IMR-90 (cell line): ENCODE results near the gene CREB3L1.

Experiments
- BHLHE40 ChIP-seq: fragments of 150-350 bp; IDR thresholded peaks from 2 replicates; pipeline ENCODE4 v1.6.1; 2016; ENCODE audit warnings: mild to moderate bottlenecking, low read depth, low read length
- CEBPB ChIP-seq: IDR thresholded peaks from 2 replicates; pipeline ENCODE4 v1.6.1; 2012; ENCODE audit warnings: low read depth, low read length, improper control_type of control experiment
- CHD1 ChIP-seq: IDR thresholded peaks from 2 replicates; pipeline ENCODE4 v1.6.1; 2012; ENCODE audit warnings: low read depth, low read length, improper control_type of control experiment
- MAZ ChIP-seq: IDR thresholded peaks from 2 replicates; pipeline ENCODE4 v1.6.1; 2012; ENCODE audit warnings: low read depth, mild to moderate bottlenecking, low read length, improper control_type of control experiment, moderate library complexity, borderline replicate concordance
- POLR2A ChIP-seq: IDR thresholded peaks from 2 replicates; pipeline ENCODE4 v1.6.1; 2012; ENCODE audit warnings: mild to moderate bottlenecking, low read depth, low read length
- RAD21 ChIP-seq: IDR thresholded peaks from 2 replicates; pipeline ENCODE4 v1.6.1; 2012; ENCODE audit warnings: low read length, improper control_type of control experiment
- RCOR1 ChIP-seq: IDR thresholded peaks from 2 replicates; pipeline ENCODE4 v1.6.1; 2012; ENCODE audit warnings: mild to moderate bottlenecking, low read length, improper control_type of control experiment; ENCODE audit not compliant: insufficient replicate concordance
- RFX5 ChIP-seq: IDR thresholded peaks from 2 replicates; pipeline ENCODE4 v1.8.0; 2012; ENCODE audit warnings: low read depth, mild to moderate bottlenecking, low read length, moderate library complexity
- SMC3 ChIP-seq: fragments of 150-350 bp; IDR thresholded peaks from 2 replicates; pipeline ENCODE4 v1.6.1; 2016; ENCODE audit warnings: low read depth, mild to moderate bottlenecking, antibody characterized with exemption, low read length, moderate library complexity
- TF ChIP-seq, protein P1 (sequence below): conservative IDR thresholded peaks from 2 replicates; pipeline ENCODE4 v1.5.1; 2012; ENCODE audit warnings: mild to moderate bottlenecking, low read depth, low read length, improper control_type of control experiment
- TF ChIP-seq, protein P2 (sequence below): fragments of 150-350 bp; IDR thresholded peaks from 2 replicates; pipeline ENCODE4 v1.6.1; 2017; ENCODE audit warnings: mild to moderate bottlenecking, antibody characterized with exemption, low read length, low read depth
- TF ChIP-seq, protein P3 (sequence below): fragments of 150-350 bp; IDR thresholded peaks from 2 replicates; pipeline ENCODE4 v1.6.1; 2016; ENCODE audit warnings: low read depth, mild to moderate bottlenecking, low read length, moderate library complexity, borderline replicate concordance

DNA sequence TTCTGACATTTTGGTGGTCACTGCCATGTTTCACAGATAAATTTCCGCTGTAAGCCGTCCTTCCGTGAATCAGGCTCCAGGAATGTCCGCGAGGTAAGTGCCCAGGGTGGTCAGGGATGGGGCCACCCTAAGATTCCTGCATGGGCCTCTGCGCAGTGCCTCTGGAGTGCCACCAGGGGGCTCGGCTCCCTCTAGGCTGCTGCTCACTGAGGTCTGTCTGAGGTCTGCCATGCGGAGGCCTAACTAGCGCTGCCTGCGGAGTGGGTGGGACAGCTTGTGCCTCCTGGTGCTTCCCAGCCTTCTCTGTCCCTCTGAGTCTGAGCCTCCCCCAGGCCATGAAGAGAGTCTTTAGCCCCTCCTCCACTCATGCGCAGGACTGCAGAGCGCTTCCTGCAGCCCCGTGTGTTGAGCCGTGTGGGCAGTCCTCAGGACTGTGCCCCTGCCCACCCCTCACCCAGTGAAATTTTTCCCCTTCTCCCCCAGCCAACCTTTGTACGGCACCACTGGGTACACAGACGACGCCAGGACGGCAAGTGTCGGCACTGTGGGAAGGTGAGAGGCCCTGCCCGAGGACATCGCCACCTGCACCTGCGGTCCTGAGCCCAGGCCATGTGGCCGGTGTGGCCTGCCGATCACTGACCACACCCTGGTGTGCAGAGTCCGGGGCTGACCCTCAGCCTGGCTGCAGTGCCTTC lies 92.1 kb downstream of the CREB3L1 start:
- TF ChIP-seq, protein P1, sequence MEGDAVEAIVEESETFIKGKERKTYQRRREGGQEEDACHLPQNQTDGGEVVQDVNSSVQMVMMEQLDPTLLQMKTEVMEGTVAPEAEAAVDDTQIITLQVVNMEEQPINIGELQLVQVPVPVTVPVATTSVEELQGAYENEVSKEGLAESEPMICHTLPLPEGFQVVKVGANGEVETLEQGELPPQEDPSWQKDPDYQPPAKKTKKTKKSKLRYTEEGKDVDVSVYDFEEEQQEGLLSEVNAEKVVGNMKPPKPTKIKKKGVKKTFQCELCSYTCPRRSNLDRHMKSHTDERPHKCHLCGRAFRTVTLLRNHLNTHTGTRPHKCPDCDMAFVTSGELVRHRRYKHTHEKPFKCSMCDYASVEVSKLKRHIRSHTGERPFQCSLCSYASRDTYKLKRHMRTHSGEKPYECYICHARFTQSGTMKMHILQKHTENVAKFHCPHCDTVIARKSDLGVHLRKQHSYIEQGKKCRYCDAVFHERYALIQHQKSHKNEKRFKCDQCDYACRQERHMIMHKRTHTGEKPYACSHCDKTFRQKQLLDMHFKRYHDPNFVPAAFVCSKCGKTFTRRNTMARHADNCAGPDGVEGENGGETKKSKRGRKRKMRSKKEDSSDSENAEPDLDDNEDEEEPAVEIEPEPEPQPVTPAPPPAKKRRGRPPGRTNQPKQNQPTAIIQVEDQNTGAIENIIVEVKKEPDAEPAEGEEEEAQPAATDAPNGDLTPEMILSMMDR, result peak; percentile 87
- TF ChIP-seq POLR2A (no peak), RAD21 (peak; percentile 67), RFX5 (no peak), RCOR1 (no peak), CEBPB (no peak), MAZ (no peak), SMC3 (peak; percentile 83), BHLHE40 (no peak), CHD1 (no peak)
- TF ChIP-seq, protein P2, sequence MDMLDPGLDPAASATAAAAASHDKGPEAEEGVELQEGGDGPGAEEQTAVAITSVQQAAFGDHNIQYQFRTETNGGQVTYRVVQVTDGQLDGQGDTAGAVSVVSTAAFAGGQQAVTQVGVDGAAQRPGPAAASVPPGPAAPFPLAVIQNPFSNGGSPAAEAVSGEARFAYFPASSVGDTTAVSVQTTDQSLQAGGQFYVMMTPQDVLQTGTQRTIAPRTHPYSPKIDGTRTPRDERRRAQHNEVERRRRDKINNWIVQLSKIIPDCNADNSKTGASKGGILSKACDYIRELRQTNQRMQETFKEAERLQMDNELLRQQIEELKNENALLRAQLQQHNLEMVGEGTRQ, result no peak
- TF ChIP-seq, protein P3, sequence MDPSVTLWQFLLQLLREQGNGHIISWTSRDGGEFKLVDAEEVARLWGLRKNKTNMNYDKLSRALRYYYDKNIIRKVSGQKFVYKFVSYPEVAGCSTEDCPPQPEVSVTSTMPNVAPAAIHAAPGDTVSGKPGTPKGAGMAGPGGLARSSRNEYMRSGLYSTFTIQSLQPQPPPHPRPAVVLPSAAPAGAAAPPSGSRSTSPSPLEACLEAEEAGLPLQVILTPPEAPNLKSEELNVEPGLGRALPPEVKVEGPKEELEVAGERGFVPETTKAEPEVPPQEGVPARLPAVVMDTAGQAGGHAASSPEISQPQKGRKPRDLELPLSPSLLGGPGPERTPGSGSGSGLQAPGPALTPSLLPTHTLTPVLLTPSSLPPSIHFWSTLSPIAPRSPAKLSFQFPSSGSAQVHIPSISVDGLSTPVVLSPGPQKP, result no peak
